HCT116 (cell line): ENCODE results near the gene WBP1L. TPM values are rescaled to one million over a fixed set of nuclear protein-coding genes. Genes with fewer than 3 reads are reported as not detected.

Source experiments
- ATAC-seq: fragments of 200-7000 bp; cut with Tn5 transposase; 2 replicates; pipeline ENCODE4 v1.9.1; 2020; ENCODE audit warnings: mild to moderate bottlenecking, moderate library complexity
- BruUV-seq: library from RNA; stranded (reverse); fragments of 400-500 nt; replicated peaks from 2 replicates; lab custom pipeline; 2021; lab: Mats Ljungman, UMichigan
- CTCF ChIA-PET: fragments of 300-600 bp; sonication (Branson Sonifier 250); formaldehyde crosslinking; loops from one replicate; lab custom pipeline; 2021; ENCODE audit warnings: antibody characterized with exemption; lab: Charles Lee
- POLR2A ChIA-PET: fragments of 300-600, 350-600 bp; sonication (Branson Sonifier 250); formaldehyde crosslinking; loops from one replicate; lab custom pipeline; 2021; ENCODE audit warnings: antibody characterized with exemption; lab: Charles Lee
- RAD21 ChIA-PET, 2 experiments: fragments of 300-600 bp; sonication (Branson Sonifier 250); formaldehyde crosslinking; loops; one replicate each; lab custom pipeline; 2023; ENCODE audit warnings: low total read pairs in 2 of 2; ENCODE audit not compliant: uncharacterized antibody in 2 of 2, unreplicated experiment in 2 of 2, low non-redundant PET in 1 of 2; lab: Charles Lee
- DNase-seq: peaks from one replicate; pipeline ENCODE4 v3.0.0-alpha.2; 2010; ENCODE audit warnings: low read depth, low spot score
- H2AFZ ChIP-seq: fragments of 200-600 bp; shearing (Covaris generic), sonication (generic); 2 replicates; pipeline ENCODE4 v1.6.1; 2017; ENCODE audit warnings: low read depth, mixed run types, mixed read lengths, antibody characterized with exemption, low read length; ENCODE audit not compliant: poor library complexity, severe bottlenecking
- H3K27ac ChIP-seq: 2 replicates; pipeline ENCODE4 v1.5.1; 2012; ENCODE audit warnings: low read depth, low read length
- H3K27me3 ChIP-seq: fragments of 200-600 bp; sonication (generic); 2 replicates; pipeline ENCODE4 v1.6.1; 2016; ENCODE audit warnings: mixed run types, low read length, mixed read lengths; ENCODE audit not compliant: insufficient read depth
- H3K36me3 ChIP-seq, 2 experiments: fragments of 200-500 bp in 1 of 2; fragments of 200-600 bp in 1 of 2; sonication (Bioruptor generic) in 1 of 2; sonication (generic) in 1 of 2; 2 replicates each; pipeline versions ENCODE4 v1.5.1 to v1.6.1; 2014 to 2016; ENCODE audit warnings: low read length in 2 of 2, inconsistent platforms in 1 of 2, mixed read lengths in 1 of 2, mixed run types in 1 of 2; ENCODE audit not compliant: insufficient read depth in 2 of 2, control insufficient read depth in 1 of 2
- H3K4me1 ChIP-seq, 2 experiments: fragments of 200-600 bp in 1 of 2; sonication (generic) in 1 of 2; 2 replicates each; pipeline versions ENCODE4 v1.5.1 to v1.6.1; 2012 to 2017; ENCODE audit warnings: low read length in 2 of 2, inconsistent platforms in 1 of 2, mild to moderate bottlenecking in 1 of 2, mixed read lengths in 1 of 2, mixed run types in 1 of 2, moderate library complexity in 1 of 2; ENCODE audit not compliant: insufficient read depth in 2 of 2, control insufficient read depth in 1 of 2
- H3K4me2 ChIP-seq: fragments of 200-600 bp; sonication (generic); 2 replicates; pipeline ENCODE4 v1.6.1; 2017; ENCODE audit warnings: mixed run types, low read length, mixed read lengths
- H3K4me3 ChIP-seq, 2 experiments: fragments of 200-600 bp in 1 of 2; sonication (generic) in 1 of 2; replicated peaks in 1 of 2; 2 replicates each; pipeline ENCODE4 v1.5.1; 2011 to 2016; ENCODE audit warnings: low read length in 2 of 2, control low read depth in 1 of 2, low read depth in 1 of 2, mild to moderate bottlenecking in 1 of 2, mixed read lengths in 1 of 2, mixed run types in 1 of 2
- H3K79me2 ChIP-seq: fragments of 200-600 bp; sonication (generic); 2 replicates; pipeline ENCODE4 v1.6.1; 2017; ENCODE audit warnings: mild to moderate bottlenecking, mixed run types, low read length, moderate library complexity, mixed read lengths; ENCODE audit not compliant: insufficient read depth
- H3K9ac ChIP-seq: fragments of 200-600 bp; sonication (generic); 2 replicates; pipeline ENCODE4 v1.6.1; 2016; ENCODE audit warnings: low read length, mixed read lengths
- H3K9me2 ChIP-seq: fragments of 200-600 bp; sonication (generic), shearing (Covaris generic); 2 replicates; pipeline ENCODE4 v1.6.1; 2017; ENCODE audit warnings: mixed run types, mild to moderate bottlenecking, moderate library complexity; ENCODE audit not compliant: insufficient read depth
- H3K9me3 ChIP-seq, 2 experiments: fragments of 200-500 bp in 1 of 2; fragments of 200-600 bp in 1 of 2; sonication (Bioruptor generic) in 1 of 2; sonication (generic) in 1 of 2; 2 replicates each; pipeline ENCODE4 v1.6.1; 2014 to 2017; ENCODE audit warnings: low read length in 2 of 2, mixed read lengths in 2 of 2, inconsistent platforms in 1 of 2, low read depth in 1 of 2, mild to moderate bottlenecking in 1 of 2, mixed run types in 1 of 2, moderate library complexity in 1 of 2; ENCODE audit not compliant: control insufficient read depth in 1 of 2, insufficient read depth in 1 of 2
- H4K20me1 ChIP-seq: fragments of 200-600 bp; sonication (generic), shearing (Covaris generic); 2 replicates; pipeline ENCODE4 v1.6.1; 2017; ENCODE audit warnings: mixed run types, mild to moderate bottlenecking, moderate library complexity; ENCODE audit not compliant: insufficient read depth
- ATF3 ChIP-seq: IDR thresholded peaks from 2 replicates; pipeline ENCODE4 v1.6.1; 2012
- CEBPB ChIP-seq: IDR thresholded peaks from 2 replicates; pipeline ENCODE4 v1.6.1; 2012; ENCODE audit warnings: low read depth
- CTCF ChIP-seq, 3 experiments: fragments of 200-600 bp in 1 of 3; sonication (generic) in 1 of 3; IDR thresholded peaks in 2 of 3; conservative IDR thresholded peaks in 1 of 3; 2 replicates each; pipeline ENCODE4 v1.5.1; 2012 to 2017; ENCODE audit warnings: low read depth in 2 of 3, low read length in 2 of 3, antibody characterized with exemption in 1 of 3, borderline replicate concordance in 1 of 3, control low read depth in 1 of 3, mild to moderate bottlenecking in 1 of 3, mixed read lengths in 1 of 3, mixed run types in 1 of 3, moderate library complexity in 1 of 3; ENCODE audit not compliant: insufficient read depth in 1 of 3
- ELF1 ChIP-seq: IDR thresholded peaks from 2 replicates; pipeline ENCODE4 v1.6.1; 2012; ENCODE audit warnings: low read depth, borderline replicate concordance
- EZH2phosphoT487 ChIP-seq: fragments of 200-600 bp; IDR thresholded peaks from 2 replicates; pipeline ENCODE4 v1.6.1; 2018; ENCODE audit warnings: antibody characterized with exemption, borderline replicate concordance
- JUND ChIP-seq: IDR thresholded peaks from 2 replicates; pipeline ENCODE4 v1.6.1; 2012
- MAX ChIP-seq: IDR thresholded peaks from 2 replicates; pipeline ENCODE4 v1.6.1; 2012
- REST ChIP-seq: IDR thresholded peaks from 2 replicates; pipeline ENCODE4 v1.6.1; 2012; ENCODE audit warnings: low read depth
- YY1 ChIP-seq: IDR thresholded peaks from 2 replicates; pipeline ENCODE4 v1.6.1; 2011; ENCODE audit warnings: low read length, low read depth, moderate library complexity, mild to moderate bottlenecking; ENCODE audit not compliant: insufficient replicate concordance; ENCODE audit errors: extremely low read depth
- ZFX ChIP-seq: fragments of 450-650 bp; IDR thresholded peaks from 2 replicates; pipeline ENCODE4 v1.6.1; 2017
- ZNF274 ChIP-seq: fragments of 200-500 bp; sonication (Bioruptor generic); IDR thresholded peaks from 2 replicates; pipeline ENCODE4 v1.6.1; 2014; ENCODE audit warnings: mild to moderate bottlenecking, low read depth, low read length, inconsistent platforms
- intact Hi-C: fragments of 100-400 bp; cut with micrococcal nuclease; formaldehyde crosslinking; loops from 2 replicates; pipeline ENCODE4 v1.10.0; 2022
- total RNA-seq: library from RNA; stranded (reverse); gene quantifications from one replicate; pipeline ENCODE4 v1.2.1, GENCODE V29; 2021; ENCODE audit not compliant: unreplicated experiment

Gene WBP1L
- total RNA-seq, 1 experiment from 2014 or later: 25.2 TPM

GRCh38 chr10:102764470-102765161, 20.9 kb downstream of the WBP1L start:
- no peak for DNase-seq
- POLR2A ChIA-PET: no interaction called here
- no peak for ATAC-seq
- RAD21 ChIA-PET: no interaction called here
- no peak overlapping the region for H3K27ac ChIP-seq
- peaks cover 0 to 7% of the 10 kb centered on the region in 2 experiments; a peak in 1 of 4 replicates for H3K4me1 ChIP-seq
- H3K4me3 ChIP-seq: no peak overlapping the region
- H3K79me2 ChIP-seq: no peaks in the 10 kb centered on the region
- no peaks in the 10 kb centered on the region for H3K27me3 ChIP-seq
- no peaks in the 10 kb centered on the region for H3K9me3 ChIP-seq
- BruUV-seq: no TSS peak
- no peaks in the 10 kb centered on the region for H3K36me3 ChIP-seq
- H4K20me1 ChIP-seq: no peaks in the 10 kb centered on the region
- H3K4me2 ChIP-seq: no peak overlapping the region
- no peak overlapping the region for H2AFZ ChIP-seq
- H3K9ac ChIP-seq: no peak overlapping the region
- no peaks in the 10 kb centered on the region for H3K9me2 ChIP-seq
- intact Hi-C loops: no loop called here
- no peak for TF ChIP-seq CEBPB
- TF ChIP-seq CTCF (IDR thresholded peaks at IDR 0.05 in 2 of 3, conservative IDR thresholded peaks at IDR 0.05 in 1 of 3; ENCODE audit: borderline replicate concordance in 1 of 3, insufficient read depth in 1 of 3, low read depth in 2 of 3, low read length in 2 of 3): no peak
- TF ChIP-seq ELF1: no peak
- no peak for TF ChIP-seq JUND
- CTCF ChIA-PET: no interaction called here

GRCh38 chr10:102765336-102765735, 21.6 kb downstream of the WBP1L start:
- ChIA-PET CTCF (no interaction called here), RAD21 (no interaction called here), POLR2A (no interaction called here)
- Histone ChIP-seq H3K27ac (no peak overlapping the region), H3K79me2 (no peaks in the 10 kb centered on the region), H3K36me3 (no peaks in the 10 kb centered on the region), H3K9me2 (no peaks in the 10 kb centered on the region), H4K20me1 (no peaks in the 10 kb centered on the region), H3K4me1 (peaks cover 0 to 7% of the 10 kb centered on the region in 2 experiments; a peak in 1 of 4 replicates), H3K4me2 (no peak overlapping the region), H2AFZ (no peak overlapping the region), H3K4me3 (no peak overlapping the region), H3K9me3 (no peaks in the 10 kb centered on the region), H3K27me3 (no peaks in the 10 kb centered on the region), H3K9ac (no peak overlapping the region)
- ATAC-seq: no peak
- no TSS peak for BruUV-seq
- intact Hi-C loops: no loop called here
- DNase-seq: no peak
- TF ChIP-seq YY1 (no peak), ATF3 (no peak), REST (no peak), ZNF274 (no peak), EZH2phosphoT487 (no peak), MAX (no peak), ZFX (no peak)
